HG02870 (cell line): Measurements from ENCODE around the gene CARHSP1.
"Not testable (repeated sequence)": the region's sequence is repeated elsewhere in the genome, so short reads cannot be mapped to it uniquely, and the experiment has no call there.

ENCODE experiments used
- ATAC-seq: cut with Tn5 transposase; IDR thresholded peaks from one replicate; pipeline ENCODE4 v1.9.1; 2021; ENCODE audit warnings: mild to moderate bottlenecking, moderate library complexity; ENCODE audit not compliant: unreplicated experiment

CARHSP1 gene

DNA sequence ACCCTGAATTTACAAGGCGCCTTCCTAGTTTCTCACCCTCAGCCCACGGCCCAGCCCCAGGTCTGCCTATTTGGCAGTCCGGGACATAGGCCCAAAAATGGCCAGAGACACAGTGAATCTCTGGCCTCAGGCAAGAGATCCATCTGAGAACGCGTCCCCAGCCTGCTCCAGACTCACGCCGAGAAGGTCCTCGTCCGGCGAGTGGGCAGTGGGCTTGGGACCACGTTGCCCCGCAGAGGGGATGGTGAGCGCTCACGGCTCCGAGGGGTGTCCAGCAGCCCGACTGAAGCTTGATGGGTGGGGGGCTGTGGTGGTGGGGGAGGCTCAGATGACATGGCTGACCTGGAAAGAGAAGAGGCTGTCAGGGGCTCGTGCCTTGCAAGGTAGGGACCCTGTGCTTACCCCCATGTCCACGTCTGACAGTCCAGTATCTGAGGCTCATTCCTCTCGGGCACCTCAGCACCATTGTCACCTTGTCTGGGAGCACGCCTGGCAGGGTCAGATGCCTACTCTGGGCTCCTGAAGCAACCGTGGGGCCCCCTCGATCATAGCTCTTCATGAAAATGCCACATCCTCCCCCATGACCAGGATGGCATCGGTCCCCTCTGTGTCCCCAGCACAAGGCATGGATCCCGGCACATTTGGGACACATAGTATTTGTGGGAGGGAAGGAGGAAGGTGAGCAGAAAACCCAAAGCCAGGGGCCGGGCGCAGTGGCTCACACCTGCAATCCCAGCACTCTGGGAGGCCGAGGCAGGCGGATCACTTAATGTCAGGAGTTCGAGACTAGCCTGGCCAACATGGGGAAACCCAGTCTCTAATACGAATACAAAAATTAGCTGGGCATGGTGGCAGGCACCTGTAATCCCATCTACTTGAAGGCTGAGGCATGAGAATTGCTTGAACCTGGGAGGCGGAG lies 9.6 kb downstream of the CARHSP1 start:
- no peak for ATAC-seq

- no peak for ATAC-seq
These were observed 12.8 kb downstream of the CARHSP1 start for GRCh38 chr16:8855972-8856371.

DNA sequence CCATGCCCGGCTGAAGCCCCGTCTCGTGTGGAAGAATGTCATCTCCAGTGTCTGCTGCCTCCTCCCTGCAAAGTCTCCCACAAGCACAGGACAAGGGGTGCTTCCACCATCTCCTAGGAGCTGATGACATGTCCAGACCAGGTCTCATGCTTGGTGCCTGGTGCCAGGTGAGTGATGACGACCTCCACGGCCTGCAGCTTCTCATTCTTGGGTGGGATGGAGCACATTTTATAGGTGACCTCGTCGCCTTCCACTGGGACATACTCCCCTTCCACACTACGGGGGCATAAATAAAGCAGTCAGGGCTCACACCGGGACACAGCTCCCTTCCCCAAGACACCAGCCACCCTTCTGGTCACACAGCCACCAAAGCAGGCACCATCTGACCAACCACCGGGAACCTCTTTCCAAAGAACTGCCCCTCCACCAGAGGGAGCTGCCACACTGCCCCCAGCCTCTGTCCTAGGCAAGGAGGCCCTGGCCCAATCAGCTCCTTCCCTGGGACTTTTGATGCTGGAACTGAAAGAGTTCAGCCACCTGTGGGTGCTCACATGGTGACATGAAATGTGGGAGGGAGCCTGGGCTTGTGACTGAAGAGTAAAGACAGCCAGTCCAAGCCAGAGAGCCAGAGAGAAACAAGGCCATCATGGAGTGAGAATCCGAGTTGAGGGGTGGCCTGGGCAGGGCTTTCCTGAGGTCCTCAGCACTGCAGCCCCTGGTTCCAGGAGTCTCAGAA lies 13.6 kb downstream of the CARHSP1 start:
- ATAC-seq, result no peak

- no peak for ATAC-seq
These were observed 14.4 kb downstream of the CARHSP1 start for GRCh38 chr16:8854298-8854948.

DNA sequence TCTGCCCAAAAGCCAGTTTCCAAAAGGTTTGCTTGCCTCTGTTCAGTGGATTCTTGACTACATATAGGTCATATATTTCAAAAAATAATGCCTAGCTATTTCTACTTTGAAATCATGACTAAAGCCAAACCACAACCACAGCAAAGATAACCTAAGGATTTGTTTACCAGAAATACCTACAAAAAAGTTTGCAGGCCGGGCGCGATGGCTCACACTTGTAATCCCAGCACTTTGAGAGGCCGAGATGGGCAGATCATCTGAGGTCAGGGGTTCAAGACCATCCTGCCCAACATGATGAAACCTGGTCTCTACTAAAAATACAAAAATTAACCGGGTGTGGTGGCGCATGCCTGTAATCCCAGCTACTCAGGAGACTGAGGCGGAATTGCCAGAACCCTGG lies 15.2 kb downstream of the CARHSP1 start:
- no peak for ATAC-seq

DNA sequence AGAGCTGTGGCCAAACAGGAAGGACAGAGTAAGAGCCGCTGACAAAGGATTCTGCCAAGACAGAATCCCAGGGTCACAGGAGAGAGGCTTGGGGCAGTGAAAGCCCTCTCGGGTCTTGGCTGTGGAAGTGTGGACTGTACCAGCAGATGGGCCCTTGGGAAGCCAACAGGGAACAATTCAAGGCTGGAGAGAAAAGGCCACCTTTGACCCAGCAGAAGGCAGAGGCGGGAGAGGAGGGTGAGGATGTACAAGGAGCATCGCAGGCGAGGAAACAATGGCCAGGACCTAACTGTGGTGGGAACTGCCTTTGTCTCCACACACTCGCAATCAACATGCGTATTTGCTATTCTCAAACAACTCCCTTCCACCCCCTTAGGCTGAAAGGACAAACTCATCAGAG lies 15.7 kb downstream of the CARHSP1 start:
- ATAC-seq, result no peak

DNA sequence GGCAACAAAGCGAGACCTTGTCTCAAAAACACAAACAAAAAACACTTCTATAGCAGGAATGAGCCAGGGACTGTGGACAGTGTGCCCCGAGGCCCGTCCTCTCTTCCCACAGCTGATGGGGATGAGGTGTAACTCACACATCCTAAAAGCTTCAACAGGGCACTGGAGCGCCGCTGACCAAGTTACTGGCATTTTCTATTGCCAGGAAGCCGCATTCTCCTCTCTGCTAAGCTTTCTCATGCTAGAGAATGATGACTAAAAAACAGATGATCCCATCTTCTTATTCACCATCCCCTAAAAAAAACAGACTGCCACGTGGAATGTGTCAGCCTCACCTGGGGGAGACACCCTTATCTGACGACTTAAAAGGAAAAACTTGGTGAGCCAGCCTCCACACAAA lies 16.3 kb downstream of the CARHSP1 start:
- ATAC-seq, result no peak

DNA sequence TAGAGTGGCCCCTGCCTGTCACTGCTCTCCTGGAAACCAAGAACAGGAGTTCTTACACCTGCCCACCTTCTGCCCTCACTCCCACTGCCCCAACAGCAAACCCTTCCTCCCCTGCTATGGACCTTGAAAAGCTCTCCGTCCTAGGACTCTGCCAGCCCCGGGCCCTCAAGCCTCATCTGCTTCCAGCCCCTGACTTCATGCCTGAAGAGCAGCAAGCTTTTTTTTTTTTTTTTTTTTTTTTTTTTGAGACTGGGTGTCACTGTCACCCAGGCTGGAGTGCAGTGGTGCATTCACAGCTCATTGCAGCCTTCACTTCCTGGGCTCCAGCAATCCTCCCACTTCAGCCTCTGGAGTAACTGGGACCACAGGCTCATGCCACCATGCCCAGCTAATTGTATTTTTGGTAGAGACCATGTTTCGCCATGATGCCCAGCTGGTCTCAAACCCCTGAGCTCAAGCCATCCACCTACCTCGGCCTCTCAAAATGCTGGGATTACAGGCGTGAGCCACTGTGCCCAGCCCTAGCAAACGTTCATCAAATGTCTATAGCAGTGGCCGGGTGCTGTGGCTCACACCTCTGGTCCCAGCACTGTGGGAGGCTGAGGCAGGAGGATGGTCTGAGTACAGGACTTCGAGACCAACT lies 16.9 kb downstream of the CARHSP1 start:
- no peak for ATAC-seq

- no peak for ATAC-seq
These were observed 18.4 kb downstream of the CARHSP1 start for GRCh38 chr16:8850279-8850885.

DNA sequence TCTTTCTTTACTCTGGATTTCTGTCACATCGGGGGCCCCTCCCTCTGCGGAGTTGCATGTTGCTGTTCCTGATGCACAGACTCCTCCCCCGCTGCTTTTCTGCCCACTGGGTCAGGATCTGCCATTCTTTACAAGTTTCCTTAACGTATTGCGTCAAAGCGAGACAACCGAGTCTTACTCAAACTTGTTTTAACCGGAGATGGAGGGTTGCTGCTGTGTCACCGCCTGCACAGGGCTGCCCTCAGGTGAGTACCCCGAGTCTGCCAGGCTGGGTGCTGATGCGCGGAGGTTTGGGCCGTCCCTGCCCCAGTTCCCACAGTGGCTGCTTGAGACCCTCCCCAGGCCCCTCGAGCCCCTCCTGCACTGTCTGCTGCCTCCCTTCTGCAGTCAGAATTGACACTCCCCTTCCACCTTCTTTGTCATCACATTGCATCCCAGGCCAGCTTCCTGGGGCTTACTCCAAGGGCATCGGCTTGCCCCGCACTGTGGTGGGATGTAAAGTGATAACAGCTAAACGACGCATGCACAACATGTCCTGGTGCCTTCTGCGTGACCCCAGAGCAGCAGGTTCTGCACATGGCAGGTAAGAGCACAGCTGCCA lies 19.3 kb downstream of the CARHSP1 start:
- ATAC-seq, result no peak

- ATAC-seq, result no peak
These were observed 19.8 kb downstream of the CARHSP1 start for GRCh38 chr16:8848939-8849391.

- ATAC-seq, result no peak
These were observed 20.4 kb downstream of the CARHSP1 start for GRCh38 chr16:8848231-8848938.

GRCh38 chr16:8847623-8848022 lies 21.2 kb downstream of the CARHSP1 start:
- ATAC-seq, result no peak

DNA sequence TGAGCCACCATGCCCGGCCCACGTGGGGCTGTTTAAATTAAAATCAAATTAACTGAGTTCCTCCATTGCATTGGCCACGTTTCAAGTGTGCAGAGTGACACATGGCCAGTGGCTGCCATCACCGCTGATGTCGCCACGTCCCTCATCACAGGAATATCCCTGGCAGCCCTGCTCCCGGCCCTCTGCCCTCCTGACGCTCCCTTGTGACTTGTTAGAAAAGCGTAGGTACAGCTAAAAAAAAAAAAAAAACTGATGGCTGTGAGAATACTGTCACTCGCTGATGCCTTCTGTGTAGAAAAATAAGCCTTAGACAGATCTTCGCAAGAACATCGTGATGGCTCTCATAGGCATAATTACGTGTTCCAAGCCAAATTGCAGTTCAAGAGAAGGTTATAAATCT lies 21.7 kb downstream of the CARHSP1 start:
- ATAC-seq, result no peak

DNA sequence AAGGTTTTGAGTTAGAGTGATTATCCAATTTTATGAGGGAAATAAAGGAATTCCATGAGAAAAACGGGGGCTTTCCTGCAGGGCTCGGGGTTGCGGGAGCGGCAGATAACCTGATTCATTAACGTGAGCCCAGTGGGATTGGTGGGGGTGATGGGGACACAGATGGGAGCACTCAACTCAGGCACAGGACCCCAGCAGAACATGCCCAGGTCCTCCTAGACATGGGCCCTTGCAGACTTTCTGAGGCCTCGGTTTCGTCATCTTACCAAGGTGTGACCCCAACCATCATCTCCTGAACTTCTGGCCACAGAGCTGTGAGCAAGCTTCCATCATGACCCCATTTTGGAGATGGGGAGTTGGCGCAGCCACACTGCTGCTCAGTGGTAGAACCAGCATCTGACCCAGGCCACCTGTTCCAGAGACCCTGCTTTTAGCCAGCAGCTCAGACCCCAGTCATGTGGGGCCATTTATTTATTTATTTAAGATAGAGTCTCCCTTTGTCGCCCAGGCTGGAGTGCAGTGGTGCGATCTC lies 22.3 kb downstream of the CARHSP1 start:
- ATAC-seq, result no peak

DNA sequence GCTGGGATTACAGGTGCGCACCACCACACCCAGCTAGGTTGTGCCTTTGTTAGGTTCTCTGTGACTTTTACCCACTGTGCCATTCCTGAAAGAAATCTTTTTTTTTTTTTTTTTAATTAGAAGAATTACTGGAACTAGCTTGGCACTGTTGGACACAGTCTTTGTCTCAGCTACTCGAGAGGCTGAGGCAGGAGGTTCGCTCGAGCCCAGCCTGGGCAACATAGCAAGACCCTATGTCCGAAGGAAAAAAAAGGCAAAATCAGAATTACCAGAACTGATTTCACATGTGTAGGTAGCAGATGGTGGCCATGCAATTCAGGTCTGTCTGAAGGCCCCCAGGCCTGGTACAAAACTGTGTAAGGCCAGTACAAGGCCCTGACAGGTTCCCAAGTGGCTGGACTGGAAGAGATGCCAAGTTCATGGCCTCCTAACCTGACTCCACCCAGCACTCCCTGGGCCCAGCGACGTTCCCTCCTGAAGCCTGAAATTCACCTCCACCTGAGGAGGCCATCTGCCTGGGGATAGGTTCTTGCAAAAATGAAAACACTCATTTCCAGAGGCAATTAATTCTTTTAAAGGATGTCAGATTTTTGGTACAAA lies 23.0 kb downstream of the CARHSP1 start:
- no peak for ATAC-seq

DNA sequence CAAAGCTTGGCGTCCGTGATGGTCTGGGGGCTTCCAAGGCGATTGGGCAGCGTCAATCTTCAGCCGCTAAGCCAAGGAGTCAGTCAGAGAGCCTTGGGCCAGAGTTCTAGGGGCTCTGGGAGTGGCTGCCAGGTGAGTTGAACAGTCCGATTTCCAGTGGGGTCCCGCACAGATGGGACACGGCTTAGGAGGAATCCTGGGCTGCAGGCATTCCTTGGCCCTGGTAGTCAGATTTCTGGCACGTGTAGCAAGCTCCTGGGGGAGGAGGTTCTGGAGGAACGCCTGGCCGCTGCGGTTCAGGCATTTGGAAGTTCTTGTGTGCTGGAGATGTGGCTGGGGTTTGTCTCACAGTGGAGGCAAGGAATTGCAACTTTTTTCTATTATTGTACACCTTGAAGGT lies 25.5 kb downstream of the CARHSP1 start:
- not testable (repeated sequence) for ATAC-seq

- ATAC-seq, result not testable (repeated sequence)
These were observed 26.8 kb downstream of the CARHSP1 start for GRCh38 chr16:8842016-8842415.

- ATAC-seq, result not testable (repeated sequence)
These were observed 31.2 kb downstream of the CARHSP1 start for GRCh38 chr16:8837594-8837993.
